GM23338 (cell line): ENCODE measurements around the gene SNCB. TPM values are rescaled to one million over a fixed set of nuclear protein-coding genes. Genes with fewer than 3 reads are reported as not detected.

Experiments
- ATAC-seq: fragments of 200-7000 bp; cut with Tn5 transposase; 3 replicates; pipeline ENCODE4 v1.9.1; 2020
- DNase-seq: peaks from one replicate; pipeline ENCODE4 v3.0.0-alpha.2; 2015; ENCODE audit warnings: low spot score
- H2AFZ ChIP-seq: fragments of 200-600 bp; sonication (generic); 2 replicates; pipeline ENCODE4 v1.8.0; 2016; ENCODE audit warnings: antibody characterized with exemption, mild to moderate bottlenecking, moderate library complexity
- H3F3A ChIP-seq: fragments of 200-600 bp; sonication (generic); replicated peaks from 2 replicates; pipeline ENCODE4 v1.8.0; 2017; ENCODE audit warnings: antibody characterized with exemption, mixed run types, low read depth
- H3K27ac ChIP-seq: fragments of 200-600 bp; sonication (generic); 2 replicates; pipeline ENCODE4 v1.6.1; 2016; ENCODE audit warnings: low read depth
- H3K27me3 ChIP-seq: fragments of 200-600 bp; sonication (generic); 2 replicates; pipeline ENCODE4 v1.8.0; 2016; ENCODE audit warnings: mild to moderate bottlenecking, mixed run types, moderate library complexity; ENCODE audit not compliant: insufficient read depth
- H3K36me3 ChIP-seq: fragments of 200-600 bp; sonication (generic); 2 replicates; pipeline ENCODE4 v1.8.0; 2016; ENCODE audit warnings: mild to moderate bottlenecking; ENCODE audit not compliant: insufficient read depth
- H3K4me1 ChIP-seq: fragments of 200-600 bp; sonication (generic); 2 replicates; pipeline ENCODE4 v1.8.0; 2016; ENCODE audit warnings: mild to moderate bottlenecking, moderate library complexity; ENCODE audit not compliant: insufficient read depth
- H3K4me2 ChIP-seq: fragments of 200-600 bp; sonication (generic); 2 replicates; pipeline ENCODE4 v1.7.1; 2017; ENCODE audit warnings: mixed run types
- H3K4me3 ChIP-seq: fragments of 200-600 bp; sonication (generic); 2 replicates; pipeline ENCODE4 v1.6.1; 2016; ENCODE audit warnings: mixed run types
- H3K79me2 ChIP-seq: fragments of 200-600 bp; sonication (generic); replicated peaks from 2 replicates; pipeline ENCODE4 v1.8.0; 2017; ENCODE audit warnings: mild to moderate bottlenecking; ENCODE audit not compliant: insufficient read depth
- H3K9me2 ChIP-seq: fragments of 200-600 bp; sonication (generic); 2 replicates; pipeline ENCODE4 v1.8.0; 2017; ENCODE audit not compliant: insufficient read depth
- H4K20me1 ChIP-seq: fragments of 200-600 bp; sonication (generic); replicated peaks from 2 replicates; pipeline ENCODE4 v1.8.0; 2017; ENCODE audit warnings: mild to moderate bottlenecking; ENCODE audit not compliant: insufficient read depth
- H3K27ac Mint-ChIP-seq: 2 replicates; pipeline ENCODE4 v1.8.0; 2020; ENCODE audit warnings: inconsistent platforms, mild to moderate bottlenecking, moderate library complexity, mixed read lengths
- H3K27me3 Mint-ChIP-seq: 3 replicates; pipeline ENCODE4 v1.8.0; 2022; ENCODE audit warnings: low read depth, mild to moderate bottlenecking, moderate library complexity, mixed read lengths, inconsistent platforms; ENCODE audit not compliant: insufficient read depth, poor library complexity
- H3K36me3 Mint-ChIP-seq: 3 replicates; pipeline ENCODE4 v1.8.0; 2021; ENCODE audit warnings: low read depth, mild to moderate bottlenecking, inconsistent platforms, moderate library complexity, mixed read lengths
- H3K4me1 Mint-ChIP-seq: 3 replicates; pipeline ENCODE4 v1.8.0; 2020; ENCODE audit warnings: mild to moderate bottlenecking, inconsistent platforms, mixed read lengths
- H3K4me3 Mint-ChIP-seq: 3 replicates; pipeline ENCODE4 v1.8.0; 2021; ENCODE audit warnings: moderate library complexity, mild to moderate bottlenecking, inconsistent platforms, mixed read lengths
- H3K9me3 Mint-ChIP-seq: 3 replicates; pipeline ENCODE4 v1.8.0; 2020; ENCODE audit warnings: moderate library complexity, mild to moderate bottlenecking, inconsistent platforms, mixed read lengths
- CREB1 ChIP-seq: fragments of 250-450 bp; sonication (Bioruptor Pico); IDR thresholded peaks from 2 replicates; pipeline ENCODE4 v1.5.0; 2020; ENCODE audit warnings: low read depth, mild to moderate bottlenecking, moderate library complexity
- EZH2 ChIP-seq: fragments of 200-600 bp; sonication (generic); IDR thresholded peaks from one replicate; pipeline ENCODE4 v1.8.0; 2017; ENCODE audit warnings: antibody characterized with exemption, mild to moderate bottlenecking, low read depth; ENCODE audit not compliant: unreplicated experiment
- JUNB ChIP-seq: IDR thresholded peaks from one replicate; pipeline ENCODE4 v1.6.1; 2016; ENCODE audit warnings: antibody characterized with exemption; ENCODE audit not compliant: unreplicated experiment
- STAT1 ChIP-seq: IDR thresholded peaks from one replicate; pipeline ENCODE4 v1.6.1; 2016; ENCODE audit warnings: antibody characterized with exemption; ENCODE audit not compliant: unreplicated experiment
- ZNF114 ChIP-seq: fragments of 250-450 bp; sonication (Bioruptor Pico); IDR thresholded peaks from 2 replicates; pipeline ENCODE4 v1.5.0; 2020; ENCODE audit warnings: mild to moderate bottlenecking, moderate library complexity
- ZNF331 ChIP-seq: fragments of 250-450 bp; sonication (Bioruptor Pico); IDR thresholded peaks from 2 replicates; pipeline ENCODE4 v1.5.0; 2020; ENCODE audit warnings: low read depth, mild to moderate bottlenecking, moderate library complexity
- polyA plus RNA-seq: library from polyadenylated mRNA; unstranded; fragments of >200 nt; fragmentation: Nextera tagmentation; extraction: Ambion mirVana; gene quantifications from 2 replicates; pipeline ENCODE4 v1.2.1, GENCODE V29; 2016
- total RNA-seq: library from RNA; depleted of rRNA; stranded (reverse); fragments of >200 nt; shearing (Covaris generic); gene quantifications from 2 replicates; pipeline ENCODE4 v1.2.3, GENCODE V29; 2014
- TF ChIP-seq, protein P1 (sequence below): IDR thresholded peaks from one replicate; pipeline ENCODE4 v1.6.1; 2018; ENCODE audit warnings: antibody characterized with exemption; ENCODE audit not compliant: unreplicated experiment
- TF ChIP-seq, protein P2 (sequence below): fragments of 250-450 bp; sonication (Bioruptor Pico); IDR thresholded peaks from 2 replicates; pipeline ENCODE4 v1.5.0; 2020; ENCODE audit warnings: mild to moderate bottlenecking, moderate library complexity
- TF ChIP-seq, protein P3 (sequence below): IDR thresholded peaks from 2 replicates; pipeline ENCODE4 v1.6.1; 2016; ENCODE audit warnings: antibody characterized with exemption

The SNCB gene
- total and polyA plus RNA-seq, 2 experiments from 2014 or later, result 3.6 to 13.5 TPM

DNA sequence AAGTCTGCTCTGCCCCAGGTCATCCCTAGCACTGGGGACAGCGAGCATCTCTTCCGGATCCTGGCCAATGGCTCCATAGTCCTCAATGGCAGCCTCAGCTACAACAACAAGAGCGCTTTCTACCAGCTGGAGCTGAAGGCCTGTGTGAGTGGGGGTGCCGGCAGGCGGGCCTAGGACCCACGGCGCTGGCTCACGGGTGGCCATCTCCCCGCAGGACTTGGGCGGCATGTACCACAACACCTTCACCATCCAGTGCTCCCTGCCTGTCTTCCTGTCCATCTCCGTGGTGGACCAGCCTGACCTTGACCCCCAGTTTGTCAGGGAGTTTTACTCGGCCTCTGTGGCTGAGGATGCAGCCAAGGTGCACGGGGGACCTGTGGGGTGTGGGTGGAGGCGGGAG lies 55.3 kb downstream of the SNCB start:
- TF ChIP-seq JUNB (no peak), STAT1 (no peak), ZNF331 (no peak), CREB1 (CRISPR knock-in tag) (no peak), EZH2 (no peak), ZNF114 (no peak)
- TF ChIP-seq, protein P1, sequence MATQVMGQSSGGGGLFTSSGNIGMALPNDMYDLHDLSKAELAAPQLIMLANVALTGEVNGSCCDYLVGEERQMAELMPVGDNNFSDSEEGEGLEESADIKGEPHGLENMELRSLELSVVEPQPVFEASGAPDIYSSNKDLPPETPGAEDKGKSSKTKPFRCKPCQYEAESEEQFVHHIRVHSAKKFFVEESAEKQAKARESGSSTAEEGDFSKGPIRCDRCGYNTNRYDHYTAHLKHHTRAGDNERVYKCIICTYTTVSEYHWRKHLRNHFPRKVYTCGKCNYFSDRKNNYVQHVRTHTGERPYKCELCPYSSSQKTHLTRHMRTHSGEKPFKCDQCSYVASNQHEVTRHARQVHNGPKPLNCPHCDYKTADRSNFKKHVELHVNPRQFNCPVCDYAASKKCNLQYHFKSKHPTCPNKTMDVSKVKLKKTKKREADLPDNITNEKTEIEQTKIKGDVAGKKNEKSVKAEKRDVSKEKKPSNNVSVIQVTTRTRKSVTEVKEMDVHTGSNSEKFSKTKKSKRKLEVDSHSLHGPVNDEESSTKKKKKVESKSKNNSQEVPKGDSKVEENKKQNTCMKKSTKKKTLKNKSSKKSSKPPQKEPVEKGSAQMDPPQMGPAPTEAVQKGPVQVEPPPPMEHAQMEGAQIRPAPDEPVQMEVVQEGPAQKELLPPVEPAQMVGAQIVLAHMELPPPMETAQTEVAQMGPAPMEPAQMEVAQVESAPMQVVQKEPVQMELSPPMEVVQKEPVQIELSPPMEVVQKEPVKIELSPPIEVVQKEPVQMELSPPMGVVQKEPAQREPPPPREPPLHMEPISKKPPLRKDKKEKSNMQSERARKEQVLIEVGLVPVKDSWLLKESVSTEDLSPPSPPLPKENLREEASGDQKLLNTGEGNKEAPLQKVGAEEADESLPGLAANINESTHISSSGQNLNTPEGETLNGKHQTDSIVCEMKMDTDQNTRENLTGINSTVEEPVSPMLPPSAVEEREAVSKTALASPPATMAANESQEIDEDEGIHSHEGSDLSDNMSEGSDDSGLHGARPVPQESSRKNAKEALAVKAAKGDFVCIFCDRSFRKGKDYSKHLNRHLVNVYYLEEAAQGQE, result no peak
- TF ChIP-seq, protein P2, sequence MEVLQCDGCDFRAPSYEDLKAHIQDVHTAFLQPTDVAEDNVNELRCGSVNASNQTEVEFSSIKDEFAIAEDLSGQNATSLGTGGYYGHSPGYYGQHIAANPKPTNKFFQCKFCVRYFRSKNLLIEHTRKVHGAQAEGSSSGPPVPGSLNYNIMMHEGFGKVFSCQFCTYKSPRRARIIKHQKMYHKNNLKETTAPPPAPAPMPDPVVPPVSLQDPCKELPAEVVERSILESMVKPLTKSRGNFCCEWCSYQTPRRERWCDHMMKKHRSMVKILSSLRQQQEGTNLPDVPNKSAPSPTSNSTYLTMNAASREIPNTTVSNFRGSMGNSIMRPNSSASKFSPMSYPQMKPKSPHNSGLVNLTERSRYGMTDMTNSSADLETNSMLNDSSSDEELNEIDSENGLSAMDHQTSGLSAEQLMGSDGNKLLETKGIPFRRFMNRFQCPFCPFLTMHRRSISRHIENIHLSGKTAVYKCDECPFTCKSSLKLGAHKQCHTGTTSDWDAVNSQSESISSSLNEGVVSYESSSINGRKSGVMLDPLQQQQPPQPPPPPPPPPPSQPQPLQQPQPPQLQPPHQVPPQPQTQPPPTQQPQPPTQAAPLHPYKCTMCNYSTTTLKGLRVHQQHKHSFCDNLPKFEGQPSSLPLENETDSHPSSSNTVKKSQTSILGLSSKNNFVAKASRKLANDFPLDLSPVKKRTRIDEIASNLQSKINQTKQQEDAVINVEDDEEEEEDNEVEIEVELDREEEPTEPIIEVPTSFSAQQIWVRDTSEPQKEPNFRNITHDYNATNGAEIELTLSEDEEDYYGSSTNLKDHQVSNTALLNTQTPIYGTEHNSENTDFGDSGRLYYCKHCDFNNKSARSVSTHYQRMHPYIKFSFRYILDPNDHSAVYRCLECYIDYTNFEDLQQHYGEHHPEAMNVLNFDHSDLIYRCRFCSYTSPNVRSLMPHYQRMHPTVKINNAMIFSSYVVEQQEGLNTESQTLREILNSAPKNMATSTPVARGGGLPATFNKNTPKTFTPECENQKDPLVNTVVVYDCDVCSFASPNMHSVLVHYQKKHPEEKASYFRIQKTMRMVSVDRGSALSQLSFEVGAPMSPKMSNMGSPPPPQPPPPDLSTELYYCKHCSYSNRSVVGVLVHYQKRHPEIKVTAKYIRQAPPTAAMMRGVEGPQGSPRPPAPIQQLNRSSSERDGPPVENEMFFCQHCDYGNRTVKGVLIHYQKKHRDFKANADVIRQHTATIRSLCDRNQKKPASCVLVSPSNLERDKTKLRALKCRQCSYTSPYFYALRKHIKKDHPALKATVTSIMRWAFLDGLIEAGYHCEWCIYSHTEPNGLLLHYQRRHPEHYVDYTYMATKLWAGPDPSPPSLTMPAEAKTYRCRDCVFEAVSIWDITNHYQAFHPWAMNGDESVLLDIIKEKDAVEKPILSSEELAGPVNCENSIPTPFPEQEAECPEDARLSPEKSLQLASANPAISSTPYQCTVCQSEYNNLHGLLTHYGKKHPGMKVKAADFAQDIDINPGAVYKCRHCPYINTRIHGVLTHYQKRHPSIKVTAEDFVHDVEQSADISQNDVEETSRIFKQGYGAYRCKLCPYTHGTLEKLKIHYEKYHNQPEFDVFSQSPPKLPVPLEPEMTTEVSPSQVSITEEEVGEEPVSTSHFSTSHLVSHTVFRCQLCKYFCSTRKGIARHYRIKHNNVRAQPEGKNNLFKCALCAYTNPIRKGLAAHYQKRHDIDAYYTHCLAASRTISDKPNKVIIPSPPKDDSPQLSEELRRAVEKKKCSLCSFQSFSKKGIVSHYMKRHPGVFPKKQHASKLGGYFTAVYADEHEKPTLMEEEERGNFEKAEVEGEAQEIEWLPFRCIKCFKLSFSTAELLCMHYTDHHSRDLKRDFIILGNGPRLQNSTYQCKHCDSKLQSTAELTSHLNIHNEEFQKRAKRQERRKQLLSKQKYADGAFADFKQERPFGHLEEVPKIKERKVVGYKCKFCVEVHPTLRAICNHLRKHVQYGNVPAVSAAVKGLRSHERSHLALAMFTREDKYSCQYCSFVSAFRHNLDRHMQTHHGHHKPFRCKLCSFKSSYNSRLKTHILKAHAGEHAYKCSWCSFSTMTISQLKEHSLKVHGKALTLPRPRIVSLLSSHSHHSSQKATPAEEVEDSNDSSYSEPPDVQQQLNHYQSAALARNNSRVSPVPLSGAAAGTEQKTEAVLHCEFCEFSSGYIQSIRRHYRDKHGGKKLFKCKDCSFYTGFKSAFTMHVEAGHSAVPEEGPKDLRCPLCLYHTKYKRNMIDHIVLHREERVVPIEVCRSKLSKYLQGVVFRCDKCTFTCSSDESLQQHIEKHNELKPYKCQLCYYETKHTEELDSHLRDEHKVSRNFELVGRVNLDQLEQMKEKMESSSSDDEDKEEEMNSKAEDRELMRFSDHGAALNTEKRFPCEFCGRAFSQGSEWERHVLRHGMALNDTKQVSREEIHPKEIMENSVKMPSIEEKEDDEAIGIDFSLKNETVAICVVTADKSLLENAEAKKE (CRISPR knock-in tag), result no peak
- TF ChIP-seq, protein P3, sequence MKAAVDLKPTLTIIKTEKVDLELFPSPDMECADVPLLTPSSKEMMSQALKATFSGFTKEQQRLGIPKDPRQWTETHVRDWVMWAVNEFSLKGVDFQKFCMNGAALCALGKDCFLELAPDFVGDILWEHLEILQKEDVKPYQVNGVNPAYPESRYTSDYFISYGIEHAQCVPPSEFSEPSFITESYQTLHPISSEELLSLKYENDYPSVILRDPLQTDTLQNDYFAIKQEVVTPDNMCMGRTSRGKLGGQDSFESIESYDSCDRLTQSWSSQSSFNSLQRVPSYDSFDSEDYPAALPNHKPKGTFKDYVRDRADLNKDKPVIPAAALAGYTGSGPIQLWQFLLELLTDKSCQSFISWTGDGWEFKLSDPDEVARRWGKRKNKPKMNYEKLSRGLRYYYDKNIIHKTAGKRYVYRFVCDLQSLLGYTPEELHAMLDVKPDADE, result no peak
- no peaks in the 10 kb centered on the region for H3K4me1 ChIP-seq
- H3K4me3 Mint-ChIP-seq, result no peak overlapping the region
- no peaks in the 10 kb centered on the region for H3K36me3 ChIP-seq
- no peaks in the 10 kb centered on the region for H3K79me2 ChIP-seq
- peaks cover 9% of the 10 kb centered on the region; the same call in 2 of the 3 replicates for H3K4me1 Mint-ChIP-seq
- H3K27me3 Mint-ChIP-seq, result peaks cover 9% of the 10 kb centered on the region
- no peaks in the 10 kb centered on the region for H3K36me3 Mint-ChIP-seq
- H3K27ac Mint-ChIP-seq, result no peak overlapping the region
- DNase-seq, result no peak
- H3K27me3 ChIP-seq, result no peaks in the 10 kb centered on the region
- H3K9me3 Mint-ChIP-seq, result no peaks in the 10 kb centered on the region; the same call in 1 of the 3 replicates
- H4K20me1 ChIP-seq, result no peaks in the 10 kb centered on the region
- no peak overlapping the region for H3K27ac ChIP-seq
- H3K4me2 ChIP-seq, result no peak overlapping the region
- no peaks in the 10 kb centered on the region for H3K9me2 ChIP-seq
- no peak overlapping the region for H2AFZ ChIP-seq
- H3F3A ChIP-seq, result no peaks in the 10 kb centered on the region
- no peak for ATAC-seq
- no peak overlapping the region for H3K4me3 ChIP-seq
